Liver (tissue), 9 donors: Measurements from ENCODE around the gene ERC2. TPM values are rescaled to one million over a fixed set of nuclear protein-coding genes. Genes with fewer than 3 reads are reported as not detected.
A peak's percentile ranks its signal among the peaks of the same experiment; 100 is the strongest.

ENCODE experiments used
- DNase-seq: peaks from one replicate; pipeline ENCODE4 v3.0.0-alpha.2; 2017; ENCODE audit warnings: low spot score
- H3K27ac ChIP-seq, 2 donors: one replicate each; pipeline ENCODE4 v1.7.0; 2013; ENCODE audit warnings: inconsistent platforms in 2 of 2, low read length in 2 of 2, control low read depth in 1 of 2, low read depth in 1 of 2, mild to moderate bottlenecking in 1 of 2
- H3K27me3 ChIP-seq, 4 donors: one replicate each; pipeline versions ENCODE4 v1.6.1 to v1.7.0; 2013; ENCODE audit warnings: low read length in 3 of 4, inconsistent platforms in 1 of 4, mild to moderate bottlenecking in 1 of 4, moderate library complexity in 1 of 4; ENCODE audit not compliant: control insufficient read depth in 4 of 4, insufficient read depth in 4 of 4
- H3K36me3 ChIP-seq, 4 donors: one replicate each; pipeline versions ENCODE4 v1.6.1 to v1.7.0; 2013; ENCODE audit warnings: low read length in 3 of 4, mild to moderate bottlenecking in 3 of 4, low read depth in 1 of 4, moderate library complexity in 1 of 4; ENCODE audit not compliant: control insufficient read depth in 4 of 4, insufficient read depth in 3 of 4
- H3K4me1 ChIP-seq, 4 donors: one replicate each; pipeline versions ENCODE4 v1.6.1 to v1.7.0; 2013; ENCODE audit warnings: low read length in 3 of 4, mild to moderate bottlenecking in 3 of 4, moderate library complexity in 1 of 4; ENCODE audit not compliant: control insufficient read depth in 4 of 4, insufficient read depth in 4 of 4
- H3K4me3 ChIP-seq, 3 donors: one replicate each; pipeline versions ENCODE4 v1.6.1 to v1.7.0; 2013; ENCODE audit warnings: low read length in 3 of 3, control low read depth in 1 of 3, low read depth in 1 of 3, mild to moderate bottlenecking in 1 of 3
- H3K9ac ChIP-seq, 2 donors: one replicate each; pipeline ENCODE4 v1.7.0; 2013; ENCODE audit warnings: low read length in 2 of 2, mild to moderate bottlenecking in 2 of 2, moderate library complexity in 2 of 2, control low read depth in 1 of 2, low read depth in 1 of 2
- H3K9me3 ChIP-seq, 4 donors: one replicate each; pipeline versions ENCODE4 v1.6.1 to v1.7.0; 2013; ENCODE audit warnings: low read length in 3 of 4; ENCODE audit not compliant: control insufficient read depth in 4 of 4
- ATF3 ChIP-seq: IDR thresholded peaks from 2 replicates; pipeline ENCODE4 v1.6.1; 2016; ENCODE audit warnings: antibody characterized with exemption
- EGR1 ChIP-seq, 2 donors: IDR thresholded peaks; 2 replicates each; pipeline ENCODE4 v1.6.1; 2016 to 2018; ENCODE audit warnings: antibody characterized with exemption in 2 of 2, low read depth in 2 of 2
- FOXA1 ChIP-seq: IDR thresholded peaks from 2 replicates; pipeline ENCODE4 v1.6.1; 2016; ENCODE audit warnings: antibody characterized with exemption
- FOXA2 ChIP-seq: IDR thresholded peaks from 2 replicates; pipeline ENCODE4 v1.6.1; 2016; ENCODE audit warnings: antibody characterized with exemption
- GABPA ChIP-seq, 2 donors: IDR thresholded peaks in 1 of 2; conservative IDR thresholded peaks in 1 of 2; 2 replicates each; pipeline ENCODE4 v1.6.1; 2016; ENCODE audit warnings: antibody characterized with exemption in 2 of 2, mild to moderate bottlenecking in 1 of 2, moderate library complexity in 1 of 2
- HNF4A ChIP-seq, 2 donors: conservative IDR thresholded peaks; 2 replicates each; pipeline ENCODE4 v1.6.1; 2016; ENCODE audit warnings: antibody characterized with exemption in 2 of 2, mild to moderate bottlenecking in 2 of 2
- HNF4G ChIP-seq: IDR thresholded peaks from 2 replicates; pipeline ENCODE4 v1.6.1; 2016; ENCODE audit warnings: antibody characterized with exemption
- JUND ChIP-seq, 2 donors: IDR thresholded peaks; 2 replicates each; pipeline ENCODE4 v1.6.1; 2016; ENCODE audit warnings: antibody characterized with exemption in 2 of 2
- NR2F2 ChIP-seq: IDR thresholded peaks from 2 replicates; pipeline ENCODE4 v1.6.1; 2016; ENCODE audit warnings: antibody characterized with exemption
- RAD21 ChIP-seq, 2 donors: IDR thresholded peaks; 2 replicates each; pipeline ENCODE4 v1.6.1; 2016; ENCODE audit warnings: antibody characterized with exemption in 2 of 2, mild to moderate bottlenecking in 2 of 2
- RXRA ChIP-seq, 2 donors: IDR thresholded peaks; 2 replicates each; pipeline ENCODE4 v1.6.1; 2017 to 2018; ENCODE audit warnings: antibody characterized with exemption in 2 of 2, mild to moderate bottlenecking in 1 of 2
- SP1 ChIP-seq: IDR thresholded peaks from 2 replicates; pipeline ENCODE4 v1.6.1; 2018; ENCODE audit warnings: antibody characterized with exemption, mild to moderate bottlenecking
- TAF1 ChIP-seq: conservative IDR thresholded peaks from 2 replicates; pipeline ENCODE4 v1.6.1; 2016; ENCODE audit warnings: antibody characterized with exemption, mild to moderate bottlenecking
- YY1 ChIP-seq: IDR thresholded peaks from 2 replicates; pipeline ENCODE4 v1.6.1; 2016; ENCODE audit warnings: antibody characterized with exemption, mild to moderate bottlenecking
- WGBS: extraction: QIAGEN DNeasy Blood & Tissue Kit; methylation state at CpG from one replicate; pipeline ENCODE4 v1.1.7; 2013; 5-methylcytosine and 5-hydroxymethylcytosine counted together
- polyA plus RNA-seq, 2 donors: library from polyadenylated mRNA; stranded (reverse) in 1 of 2; unstranded in 1 of 2; fragments of 200-250 nt in 1 of 2; fragments of >200 nt in 1 of 2; fragmentation: Nextera tagmentation in 1 of 2; extraction: Ambion mirVana in 1 of 2; gene quantifications; one replicate each; pipeline versions ENCODE4 v1.2.1 to v1.2.3, GENCODE V29; 2013 to 2015
- total RNA-seq, 2 donors: library from RNA; depleted of rRNA; stranded (reverse); fragments of >200 nt; gene quantifications; one replicate each; pipeline ENCODE4 v1.2.3, GENCODE V29; 2014
- TF ChIP-seq, protein P1 (sequence below): fragments of 150-350 bp; IDR thresholded peaks from 2 replicates; pipeline ENCODE4 v1.5.1; 2017; ENCODE audit warnings: improper control_type of control experiment, low read depth, low read length; ENCODE audit not compliant: missing input control
- TF ChIP-seq, protein P2 (sequence below): IDR thresholded peaks from 2 replicates; pipeline ENCODE4 v1.6.1; 2016; ENCODE audit warnings: antibody characterized with exemption, mild to moderate bottlenecking
- donor health status: healthy.
- donor health status: healthy.
- donor health status: healthy.
- donor health status: healthy.
- donor health status: healthy.

ERC2 gene
- total and polyA plus RNA-seq, 4 donors, result 0.14 to 0.25 TPM; not detected in 2

- Histone ChIP-seq H3K4me3 (no peak overlapping the region), H3K9me3 (no peaks in the 10 kb centered on the region), H3K9ac (no peak overlapping the region), H3K27me3 (no peaks in the 10 kb centered on the region), H3K27ac (no peak overlapping the region), H3K36me3 (no peaks in the 10 kb centered on the region), H3K4me1 (no peaks in the 10 kb centered on the region)
- WGBS, result 75% methylated on average over 3 of the region's 3 CpGs
- TF ChIP-seq HNF4G, result no peak
- no peak for TF ChIP-seq NR2F2
- DNase-seq, result no peak
These were observed 143.8 kb downstream of the ERC2 start for GRCh38 chr3:56324473-56324872.

DNA sequence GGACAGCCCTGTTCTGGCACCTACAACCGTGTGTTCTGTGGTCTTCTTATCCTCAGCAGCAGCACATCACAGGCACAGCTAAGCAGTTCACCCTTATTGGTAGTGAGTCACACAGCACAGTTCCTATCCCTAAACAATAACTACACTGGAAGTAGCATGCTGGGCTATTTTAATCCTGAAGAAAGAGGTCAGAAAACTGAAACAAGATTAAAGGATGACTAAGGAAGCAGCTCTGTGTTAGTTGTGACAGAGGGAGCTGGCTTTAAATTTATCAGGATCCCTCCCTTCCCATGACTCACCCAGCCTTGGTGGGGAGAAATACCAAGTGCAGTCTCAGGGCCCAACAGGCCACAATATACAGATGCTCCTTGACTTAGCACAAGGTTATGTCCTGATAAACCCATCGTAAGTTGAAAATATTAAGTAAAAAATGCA is 144.3 kb downstream of the ERC2 start:
- no peaks in the 10 kb centered on the region for H3K27me3 ChIP-seq
- no peak overlapping the region for H3K27ac ChIP-seq
- H3K9me3 ChIP-seq, result no peaks in the 10 kb centered on the region
- no peaks in the 10 kb centered on the region for H3K36me3 ChIP-seq
- no peak overlapping the region for H3K4me3 ChIP-seq
- 56% methylated on average over 2 of the region's 2 CpGs for WGBS
- no peak for DNase-seq
- H3K4me1 ChIP-seq, result no peaks in the 10 kb centered on the region
- TF ChIP-seq TAF1 (no peak), ATF3 (no peak), JUND (IDR thresholded peaks at IDR 0.05) (peak in 1 of 2 donors; percentile 33), HNF4G (no peak), RXRA (IDR thresholded peaks at IDR 0.05) (no peak)
- H3K9ac ChIP-seq, result no peak overlapping the region

DNA sequence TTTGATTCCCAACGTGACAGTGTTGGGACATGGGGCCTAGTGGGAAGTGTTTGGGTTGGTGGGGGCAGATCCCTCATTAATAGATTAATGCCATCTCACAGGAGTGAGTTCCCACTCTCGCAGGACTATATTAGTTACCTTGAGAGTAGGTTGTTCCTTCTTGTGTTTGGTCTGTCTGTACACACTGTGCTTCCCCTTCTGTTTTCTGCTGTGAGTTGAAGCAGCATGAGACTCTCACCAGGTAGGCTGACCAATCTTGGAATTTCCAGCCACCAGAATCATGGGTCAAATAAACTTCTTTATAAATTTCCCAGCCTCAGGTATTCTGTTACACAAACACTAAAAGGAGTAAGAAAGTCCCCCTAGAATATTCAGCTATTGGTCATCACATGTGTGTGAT is 145.4 kb downstream of the ERC2 start:
- 79% methylated on average over 2 of the region's 2 CpGs for WGBS
- TF ChIP-seq HNF4G (no peak), ATF3 (no peak), JUND (IDR thresholded peaks at IDR 0.05) (no peak), FOXA2 (no peak), SP1 (no peak), RAD21 (IDR thresholded peaks at IDR 0.05) (no peak), FOXA1 (no peak), GABPA (IDR thresholded peaks at IDR 0.05 in 1 of 2, conservative IDR thresholded peaks at IDR 0.05 in 1 of 2) (no peak), RXRA (IDR thresholded peaks at IDR 0.05) (no peak), YY1 (no peak), TAF1 (no peak), HNF4A (conservative IDR thresholded peaks at IDR 0.05) (no peak), EGR1 (IDR thresholded peaks at IDR 0.05; ENCODE audit: low read depth in 2 of 2) (no peak)
- TF ChIP-seq, protein P1, sequence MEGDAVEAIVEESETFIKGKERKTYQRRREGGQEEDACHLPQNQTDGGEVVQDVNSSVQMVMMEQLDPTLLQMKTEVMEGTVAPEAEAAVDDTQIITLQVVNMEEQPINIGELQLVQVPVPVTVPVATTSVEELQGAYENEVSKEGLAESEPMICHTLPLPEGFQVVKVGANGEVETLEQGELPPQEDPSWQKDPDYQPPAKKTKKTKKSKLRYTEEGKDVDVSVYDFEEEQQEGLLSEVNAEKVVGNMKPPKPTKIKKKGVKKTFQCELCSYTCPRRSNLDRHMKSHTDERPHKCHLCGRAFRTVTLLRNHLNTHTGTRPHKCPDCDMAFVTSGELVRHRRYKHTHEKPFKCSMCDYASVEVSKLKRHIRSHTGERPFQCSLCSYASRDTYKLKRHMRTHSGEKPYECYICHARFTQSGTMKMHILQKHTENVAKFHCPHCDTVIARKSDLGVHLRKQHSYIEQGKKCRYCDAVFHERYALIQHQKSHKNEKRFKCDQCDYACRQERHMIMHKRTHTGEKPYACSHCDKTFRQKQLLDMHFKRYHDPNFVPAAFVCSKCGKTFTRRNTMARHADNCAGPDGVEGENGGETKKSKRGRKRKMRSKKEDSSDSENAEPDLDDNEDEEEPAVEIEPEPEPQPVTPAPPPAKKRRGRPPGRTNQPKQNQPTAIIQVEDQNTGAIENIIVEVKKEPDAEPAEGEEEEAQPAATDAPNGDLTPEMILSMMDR, result no peak
- TF ChIP-seq, protein P2, sequence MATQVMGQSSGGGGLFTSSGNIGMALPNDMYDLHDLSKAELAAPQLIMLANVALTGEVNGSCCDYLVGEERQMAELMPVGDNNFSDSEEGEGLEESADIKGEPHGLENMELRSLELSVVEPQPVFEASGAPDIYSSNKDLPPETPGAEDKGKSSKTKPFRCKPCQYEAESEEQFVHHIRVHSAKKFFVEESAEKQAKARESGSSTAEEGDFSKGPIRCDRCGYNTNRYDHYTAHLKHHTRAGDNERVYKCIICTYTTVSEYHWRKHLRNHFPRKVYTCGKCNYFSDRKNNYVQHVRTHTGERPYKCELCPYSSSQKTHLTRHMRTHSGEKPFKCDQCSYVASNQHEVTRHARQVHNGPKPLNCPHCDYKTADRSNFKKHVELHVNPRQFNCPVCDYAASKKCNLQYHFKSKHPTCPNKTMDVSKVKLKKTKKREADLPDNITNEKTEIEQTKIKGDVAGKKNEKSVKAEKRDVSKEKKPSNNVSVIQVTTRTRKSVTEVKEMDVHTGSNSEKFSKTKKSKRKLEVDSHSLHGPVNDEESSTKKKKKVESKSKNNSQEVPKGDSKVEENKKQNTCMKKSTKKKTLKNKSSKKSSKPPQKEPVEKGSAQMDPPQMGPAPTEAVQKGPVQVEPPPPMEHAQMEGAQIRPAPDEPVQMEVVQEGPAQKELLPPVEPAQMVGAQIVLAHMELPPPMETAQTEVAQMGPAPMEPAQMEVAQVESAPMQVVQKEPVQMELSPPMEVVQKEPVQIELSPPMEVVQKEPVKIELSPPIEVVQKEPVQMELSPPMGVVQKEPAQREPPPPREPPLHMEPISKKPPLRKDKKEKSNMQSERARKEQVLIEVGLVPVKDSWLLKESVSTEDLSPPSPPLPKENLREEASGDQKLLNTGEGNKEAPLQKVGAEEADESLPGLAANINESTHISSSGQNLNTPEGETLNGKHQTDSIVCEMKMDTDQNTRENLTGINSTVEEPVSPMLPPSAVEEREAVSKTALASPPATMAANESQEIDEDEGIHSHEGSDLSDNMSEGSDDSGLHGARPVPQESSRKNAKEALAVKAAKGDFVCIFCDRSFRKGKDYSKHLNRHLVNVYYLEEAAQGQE, result no peak
- H3K36me3 ChIP-seq, result no peaks in the 10 kb centered on the region

More for the DNA sequence above, 145.4 kb downstream of the ERC2 start:
- Histone ChIP-seq H3K4me3 (no peak overlapping the region), H3K9me3 (no peaks in the 10 kb centered on the region), H3K27ac (no peak overlapping the region), H3K4me1 (no peaks in the 10 kb centered on the region), H3K27me3 (no peaks in the 10 kb centered on the region), H3K9ac (no peak overlapping the region)
- DNase-seq, result no peak
